Prostate gland (tissue), 2 donors: Measurements from ENCODE around the gene SPATA6L. TPM values are rescaled to one million over a fixed set of nuclear protein-coding genes. Genes with fewer than 3 reads are reported as not detected.

Source experiments
- DNase-seq: peaks from one replicate; pipeline ENCODE4 v3.0.0-alpha.2; 2019; ENCODE audit warnings: low spot score
- H3K27ac ChIP-seq, 2 donors: fragments of 200-600 bp; sonication (generic); 2 replicates each; pipeline ENCODE4 v1.5.1; 2017 to 2019
- H3K27me3 ChIP-seq: fragments of 200-600 bp; sonication (generic); replicated peaks from 2 replicates; pipeline ENCODE4 v1.5.1; 2019; ENCODE audit not compliant: insufficient read depth
- H3K36me3 ChIP-seq, 2 donors: fragments of 200-600 bp; sonication (generic); 1 replicate in 1 of 2; 2 replicates in 1 of 2; pipeline versions ENCODE4 v1.5.1 to v1.8.1; 2017 to 2019
- H3K4me1 ChIP-seq: fragments of 200-600 bp; sonication (generic); replicated peaks from 2 replicates; pipeline ENCODE4 v1.5.1; 2019
- H3K4me3 ChIP-seq, 2 donors: fragments of 200-600 bp; sonication (generic); 2 replicates each; pipeline ENCODE4 v1.5.1; 2017 to 2019
- H3K9me3 ChIP-seq: fragments of 200-600 bp; sonication (generic); 2 replicates; pipeline ENCODE4 v1.5.1; 2017
- POLR2A ChIP-seq: fragments of 450-650 bp; IDR thresholded peaks from one replicate; pipeline ENCODE4 v1.6.1; 2016; ENCODE audit warnings: antibody characterized with exemption, mild to moderate bottlenecking
- POLR2AphosphoS5 ChIP-seq: sonication (generic); formaldehyde crosslinking; IDR thresholded peaks from one replicate; pipeline ENCODE4 v1.6.1; 2017; ENCODE audit warnings: antibody characterized with exemption
- WGBS: methylation state at CpG from one replicate; pipeline ENCODE4 v1.1.5; 2018; 5-methylcytosine and 5-hydroxymethylcytosine counted together
- intact Hi-C: fragments of 100-400 bp; cut with DNase I; formaldehyde crosslinking; loops from one replicate; pipeline ENCODE4 v1.14.2; 2022
- total RNA-seq, 2 donors: library from RNA; depleted of rRNA; stranded (reverse); fragments of >200 nt; gene quantifications; one replicate each; pipeline ENCODE4 v1.1.0, GENCODE V29; 2016
- TF ChIP-seq, protein P1 (sequence below), 4 experiments: fragments of 200-600 bp in 2 of 4; fragments of 450-650 bp in 2 of 4; sonication (generic) in 2 of 4; IDR thresholded peaks; 1 replicate in 3 of 4; 2 replicates in 1 of 4; pipeline ENCODE4 v1.5.1; 2016 to 2019; ENCODE audit warnings: antibody characterized with exemption in 4 of 4, mild to moderate bottlenecking in 2 of 4, moderate library complexity in 2 of 4

Gene SPATA6L
- total RNA-seq, 2 donors from 2014 or later: 3.1 to 6.2 TPM

DNA sequence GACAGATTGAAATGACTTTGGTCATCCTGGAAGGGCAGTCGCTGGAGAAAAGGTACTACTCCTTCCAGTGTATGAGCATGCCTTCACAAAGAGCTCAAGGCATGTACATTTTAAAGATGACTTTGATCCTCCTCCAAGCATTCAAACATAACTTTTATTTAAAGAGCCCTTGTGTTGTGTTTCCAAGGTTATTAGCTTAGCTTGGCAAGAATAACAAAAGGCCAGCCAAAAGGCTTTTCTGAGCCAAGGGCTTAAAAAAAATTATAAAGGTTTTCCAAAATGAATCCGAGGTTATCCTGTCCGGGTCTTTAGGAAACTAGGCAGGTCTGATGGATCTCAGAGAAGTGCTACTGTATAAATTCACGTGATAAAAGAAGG, 75.2 kb downstream of the SPATA6L start:
- intact Hi-C loops: no loop called here
- no peak overlapping the region for H3K4me3 ChIP-seq
- no peak for DNase-seq
- no peaks in the 10 kb centered on the region for H3K36me3 ChIP-seq
- peaks cover 10% of the 10 kb centered on the region for H3K4me1 ChIP-seq
- H3K27me3 ChIP-seq: no peaks in the 10 kb centered on the region
- H3K9me3 ChIP-seq: no peaks in the 10 kb centered on the region
- WGBS: 23% methylated on average over 4 of the region's 4 CpGs
- TF ChIP-seq, protein P1, sequence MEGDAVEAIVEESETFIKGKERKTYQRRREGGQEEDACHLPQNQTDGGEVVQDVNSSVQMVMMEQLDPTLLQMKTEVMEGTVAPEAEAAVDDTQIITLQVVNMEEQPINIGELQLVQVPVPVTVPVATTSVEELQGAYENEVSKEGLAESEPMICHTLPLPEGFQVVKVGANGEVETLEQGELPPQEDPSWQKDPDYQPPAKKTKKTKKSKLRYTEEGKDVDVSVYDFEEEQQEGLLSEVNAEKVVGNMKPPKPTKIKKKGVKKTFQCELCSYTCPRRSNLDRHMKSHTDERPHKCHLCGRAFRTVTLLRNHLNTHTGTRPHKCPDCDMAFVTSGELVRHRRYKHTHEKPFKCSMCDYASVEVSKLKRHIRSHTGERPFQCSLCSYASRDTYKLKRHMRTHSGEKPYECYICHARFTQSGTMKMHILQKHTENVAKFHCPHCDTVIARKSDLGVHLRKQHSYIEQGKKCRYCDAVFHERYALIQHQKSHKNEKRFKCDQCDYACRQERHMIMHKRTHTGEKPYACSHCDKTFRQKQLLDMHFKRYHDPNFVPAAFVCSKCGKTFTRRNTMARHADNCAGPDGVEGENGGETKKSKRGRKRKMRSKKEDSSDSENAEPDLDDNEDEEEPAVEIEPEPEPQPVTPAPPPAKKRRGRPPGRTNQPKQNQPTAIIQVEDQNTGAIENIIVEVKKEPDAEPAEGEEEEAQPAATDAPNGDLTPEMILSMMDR (IDR thresholded peaks at IDR 0.05): no peak
- TF ChIP-seq POLR2AphosphoS5: peak; percentile 61
- H3K27ac ChIP-seq: peak overlapping the region in 1 of 2 donors; percentile 2

DNA sequence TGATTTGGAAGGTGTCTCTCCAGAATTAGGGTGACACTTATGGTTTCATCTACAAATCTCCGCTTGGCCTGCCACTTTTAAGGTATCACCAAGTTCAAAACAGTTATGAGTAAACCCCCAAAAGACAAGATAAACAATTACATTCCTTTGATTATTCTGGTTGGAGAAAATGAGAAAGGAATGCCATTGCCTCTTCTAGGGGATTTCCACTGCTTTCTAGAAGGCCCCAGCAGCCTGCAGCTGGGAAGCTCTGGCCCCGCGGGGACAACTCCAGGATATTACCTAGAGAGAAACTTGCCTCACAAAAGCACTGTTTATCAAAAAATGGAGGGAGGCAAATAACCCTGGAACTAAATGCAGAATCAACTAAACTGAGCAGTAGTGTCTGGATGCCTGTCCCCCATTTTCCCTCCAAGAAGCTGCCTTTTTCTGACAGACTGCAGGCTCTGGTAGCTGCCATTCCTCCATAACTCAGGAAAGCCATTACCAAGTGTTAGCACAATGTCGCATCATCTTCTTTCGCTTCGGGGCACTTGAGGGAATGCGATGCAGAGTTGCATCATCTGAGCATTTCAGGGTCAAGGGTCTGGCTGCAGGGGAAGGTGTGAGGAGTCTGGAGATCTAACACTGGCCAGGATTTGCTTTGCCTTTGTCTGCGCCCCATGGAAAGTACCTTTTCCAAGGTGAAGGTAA, 75.7 kb downstream of the SPATA6L start:
- TF ChIP-seq POLR2AphosphoS5: no peak
- TF ChIP-seq POLR2A: no peak
- TF ChIP-seq, protein P1 (IDR thresholded peaks at IDR 0.05): no peak
- WGBS: 38% methylated on average over 8 of the region's 8 CpGs

DNA sequence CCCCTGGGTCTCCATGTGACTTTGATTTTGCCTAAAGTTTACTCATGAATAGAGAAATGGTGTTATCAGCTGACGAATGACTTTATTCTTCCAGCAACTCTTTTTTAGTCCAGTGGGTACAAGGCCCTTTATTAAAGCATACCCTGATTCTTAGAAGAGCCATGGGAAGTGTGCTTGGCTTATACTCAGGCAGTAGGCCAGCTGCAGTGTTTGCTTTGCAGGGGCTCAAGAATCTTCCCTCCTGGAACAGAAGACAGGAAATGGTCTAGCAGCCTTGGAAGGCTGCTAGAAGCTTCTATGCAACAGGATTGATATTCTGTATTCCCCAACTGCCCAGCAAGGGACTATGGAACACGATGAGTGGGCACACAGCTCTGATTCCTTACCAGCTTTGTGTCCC, 77.6 kb downstream of the SPATA6L start:
- WGBS: 59% methylated on average over 2 of the region's 2 CpGs
- H3K27ac ChIP-seq: no peak overlapping the region
- H3K9me3 ChIP-seq: no peaks in the 10 kb centered on the region
- intact Hi-C loops: no loop called here
- TF ChIP-seq, protein P1 (IDR thresholded peaks at IDR 0.05): no peak
- no peak for TF ChIP-seq POLR2A
- no peak for TF ChIP-seq POLR2AphosphoS5
- H3K27me3 ChIP-seq: no peaks in the 10 kb centered on the region
- DNase-seq: no peak
- H3K36me3 ChIP-seq: no peaks in the 10 kb centered on the region
- H3K4me1 ChIP-seq: peaks cover 10% of the 10 kb centered on the region
- H3K4me3 ChIP-seq: no peak overlapping the region

More for the DNA sequence above, 75.7 kb downstream of the SPATA6L start:
- Histone ChIP-seq H3K36me3 (no peaks in the 10 kb centered on the region), H3K4me1 (peaks cover 10% of the 10 kb centered on the region), H3K4me3 (no peak overlapping the region), H3K9me3 (no peaks in the 10 kb centered on the region), H3K27ac (peak overlapping the region in 1 of 2 donors; percentile 2), H3K27me3 (no peaks in the 10 kb centered on the region)
- intact Hi-C loops: no loop called here
- no peak for DNase-seq

DNA sequence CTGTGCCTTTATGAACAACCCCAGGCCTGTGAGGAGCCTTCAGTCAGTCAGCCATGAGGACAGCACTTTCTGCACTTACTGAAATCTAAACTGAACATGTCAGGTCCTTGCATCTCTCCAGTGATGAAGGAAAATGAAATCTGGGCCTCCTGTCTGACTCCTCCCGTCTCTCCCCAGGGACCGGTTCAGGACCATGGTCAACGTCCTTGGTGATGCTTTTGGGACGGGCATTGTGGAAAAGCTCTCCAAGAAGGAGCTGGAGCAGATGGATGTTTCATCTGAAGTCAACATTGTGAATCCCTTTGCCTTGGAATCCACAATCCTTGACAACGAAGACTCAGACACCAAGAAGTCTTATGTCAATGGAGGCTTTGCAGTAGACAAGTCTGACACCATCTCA, 81.1 kb downstream of the SPATA6L start:
- H3K4me1 ChIP-seq: no peaks in the 10 kb centered on the region
- TF ChIP-seq, protein P1 (IDR thresholded peaks at IDR 0.05): no peak
- TF ChIP-seq POLR2AphosphoS5: no peak
- no peak for TF ChIP-seq POLR2A
- no peak overlapping the region for H3K27ac ChIP-seq
- no peaks in the 10 kb centered on the region for H3K27me3 ChIP-seq
- WGBS: 95% methylated on average over 5 of the region's 5 CpGs
- DNase-seq: no peak
- intact Hi-C loops: no loop called here
- H3K9me3 ChIP-seq: no peaks in the 10 kb centered on the region
- no peaks in the 10 kb centered on the region for H3K36me3 ChIP-seq
- H3K4me3 ChIP-seq: no peak overlapping the region

DNA sequence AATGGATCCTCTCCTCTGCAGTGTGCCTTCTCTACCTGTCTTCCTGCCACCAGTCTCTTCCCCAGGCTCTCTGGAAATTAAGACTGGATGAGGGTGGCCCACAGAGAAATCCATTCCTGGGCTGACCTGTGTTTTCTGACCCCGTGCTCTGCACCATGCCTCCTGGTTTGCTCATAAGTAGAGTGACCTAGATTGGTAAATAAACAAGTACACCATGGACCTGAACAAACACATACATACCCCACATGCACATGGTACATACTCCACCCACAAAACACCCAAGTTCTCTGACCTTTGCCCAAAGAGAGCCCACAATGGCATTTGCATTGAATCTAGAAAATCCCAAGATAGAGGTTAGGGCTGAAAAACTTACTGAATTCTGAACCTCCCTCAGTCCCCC, 81.6 kb downstream of the SPATA6L start:
- Histone ChIP-seq H3K4me1 (no peaks in the 10 kb centered on the region), H3K27ac (no peak overlapping the region)
- TF ChIP-seq, protein P1 (IDR thresholded peaks at IDR 0.05): no peak

More for the DNA sequence above, 81.6 kb downstream of the SPATA6L start:
- 83% methylated on average over 1 of the region's 1 CpG for WGBS
- Histone ChIP-seq H3K4me3 (no peak overlapping the region), H3K27me3 (no peaks in the 10 kb centered on the region), H3K36me3 (no peaks in the 10 kb centered on the region), H3K9me3 (no peaks in the 10 kb centered on the region)
- intact Hi-C loops: no loop called here
- no peak for DNase-seq
